AG04450 (cell line): Measurements from ENCODE around the gene FGF1. TPM values are rescaled to one million over a fixed set of nuclear protein-coding genes. Genes with fewer than 3 reads are reported as not detected.
A peak's percentile ranks its signal among the peaks of the same experiment; 100 is the strongest.

Experiments used
- CTCF ChIA-PET: fragments of 300-600, 350-600 bp; formaldehyde crosslinking; extraction: SDS; loops from one replicate; lab custom pipeline; 2022; ENCODE audit warnings: antibody characterized with exemption, inconsistent platforms; lab: Charles Lee
- POLR2A ChIA-PET: fragments of 350-600 bp; formaldehyde crosslinking; extraction: SDS; loops from one replicate; lab custom pipeline; 2021; ENCODE audit warnings: antibody characterized with exemption, inconsistent platforms; lab: Yijun Ruan, JAX
- DNase-seq: peaks from one replicate; pipeline ENCODE4 v3.0.0-alpha.2; 2011; ENCODE audit warnings: low read depth, low spot score
- H3K27ac ChIP-seq: one replicate; pipeline ENCODE4 v1.5.1; 2012; ENCODE audit warnings: low read depth, low read length, control low read depth
- H3K27me3 ChIP-seq: one replicate; pipeline ENCODE4 v1.6.0; 2012; ENCODE audit warnings: low read length; ENCODE audit not compliant: control insufficient read depth, insufficient read depth
- H3K4me3 ChIP-seq: 2 replicates; pipeline ENCODE4 v1.5.1; 2011; ENCODE audit warnings: mild to moderate bottlenecking, low read depth, low read length, control low read depth
- H3K9me3 ChIP-seq: 2 replicates; pipeline ENCODE4 v1.5.1; 2012; ENCODE audit warnings: low read length; ENCODE audit not compliant: control insufficient read depth, insufficient read depth
- CTCF ChIP-seq: IDR thresholded peaks from 2 replicates; pipeline ENCODE4 v1.5.1; 2011; ENCODE audit warnings: low read depth, low read length, control low read depth, inconsistent platforms
- polyA plus RNA-seq: library from polyadenylated mRNA; depleted of rRNA; stranded (reverse); fragments of >200 nt; gene quantifications from 2 replicates; pipeline ENCODE4 v1.2.3, GENCODE V29; 2011

FGF1 gene
- polyA plus RNA-seq, 1 experiment, result 5.9 TPM

DNA sequence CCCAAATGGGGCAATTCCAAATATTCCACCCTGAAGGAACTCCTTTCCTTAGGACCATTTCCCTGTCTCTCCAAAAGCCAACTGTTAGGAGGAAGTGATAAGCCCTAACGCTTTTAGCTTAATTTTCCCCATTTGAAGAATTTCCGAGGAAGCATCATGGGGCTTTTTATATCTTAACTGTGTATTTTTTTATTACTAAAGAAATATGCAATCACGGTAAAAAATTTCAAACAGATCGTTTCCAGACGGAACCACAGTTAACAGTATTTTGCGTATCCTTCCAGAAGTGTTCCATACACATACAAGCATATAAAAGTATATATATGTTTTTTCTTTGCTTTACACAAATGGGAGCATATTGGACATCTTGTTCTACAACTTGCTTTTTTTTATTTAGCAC lies 133.8 kb downstream of the FGF1 start:
- no peak overlapping the region for H3K27ac ChIP-seq
- H3K9me3 ChIP-seq, result no peaks in the 10 kb centered on the region
- TF ChIP-seq CTCF, result no peak
- ChIA-PET POLR2A (interaction anchor here (0.7 kb wide), 3 partner anchors 134 to 262 kb away, joined by 6 to 9 read pairs (median 6); partner anchors contain the start of gene FGF1), CTCF (interaction anchor here (0.7 to 5.5 kb wide), 3 partner anchors 104 to 401 kb away, joined by 4 to 91 read pairs (median 5); no protein-coding TSS in a partner anchor)
- no peak for DNase-seq
- no peak overlapping the region for H3K4me3 ChIP-seq
- no peaks in the 10 kb centered on the region for H3K27me3 ChIP-seq

DNA sequence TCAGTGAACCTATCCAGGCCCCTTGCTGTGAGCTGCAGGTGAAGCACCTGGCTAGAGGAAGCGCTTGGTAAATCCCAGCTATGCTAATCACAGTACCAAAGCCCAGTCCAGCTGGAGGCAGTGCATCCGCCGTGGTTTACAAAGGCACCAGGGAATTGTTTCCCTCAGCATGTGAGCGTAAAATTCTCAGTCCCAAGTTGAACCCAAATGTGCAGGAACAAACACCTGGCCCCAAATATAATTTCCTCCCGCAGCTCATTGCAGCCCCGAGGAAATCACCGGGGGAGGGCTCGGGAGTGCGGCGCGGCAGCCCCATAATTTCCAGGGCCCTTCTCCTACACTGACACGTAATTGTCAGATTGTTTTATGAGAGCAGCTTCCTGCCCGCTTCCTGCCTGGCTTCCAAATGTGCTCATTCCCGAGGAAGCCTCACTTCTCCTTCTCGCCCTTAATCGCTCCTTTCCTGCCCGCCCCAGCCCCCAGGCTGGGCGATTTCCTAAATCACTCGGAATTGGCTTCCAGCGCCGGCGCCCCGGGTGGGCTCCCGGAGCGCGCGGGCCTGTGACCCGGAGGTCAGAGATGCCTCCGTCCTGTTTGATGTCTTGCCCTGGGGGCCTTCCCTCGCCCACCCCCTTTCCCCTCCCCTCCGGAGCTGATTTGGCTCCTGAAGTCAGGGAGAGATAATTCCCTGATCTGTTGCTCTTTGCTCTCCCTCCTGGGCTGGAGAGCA lies 134.4 kb downstream of the FGF1 start:
- TF ChIP-seq CTCF, result no peak
- Histone ChIP-seq H3K9me3 (no peaks in the 10 kb centered on the region), H3K4me3 (peak overlapping the region; percentile 39), H3K27ac (no peak overlapping the region), H3K27me3 (no peaks in the 10 kb centered on the region)
- ChIA-PET POLR2A (no interaction called here), CTCF (interaction anchor here (0.6 to 5.5 kb wide), 6 partner anchors 59 to 406 kb away, joined by 3 to 91 read pairs (median 4); no protein-coding TSS in a partner anchor)
- no peak for DNase-seq

DNA sequence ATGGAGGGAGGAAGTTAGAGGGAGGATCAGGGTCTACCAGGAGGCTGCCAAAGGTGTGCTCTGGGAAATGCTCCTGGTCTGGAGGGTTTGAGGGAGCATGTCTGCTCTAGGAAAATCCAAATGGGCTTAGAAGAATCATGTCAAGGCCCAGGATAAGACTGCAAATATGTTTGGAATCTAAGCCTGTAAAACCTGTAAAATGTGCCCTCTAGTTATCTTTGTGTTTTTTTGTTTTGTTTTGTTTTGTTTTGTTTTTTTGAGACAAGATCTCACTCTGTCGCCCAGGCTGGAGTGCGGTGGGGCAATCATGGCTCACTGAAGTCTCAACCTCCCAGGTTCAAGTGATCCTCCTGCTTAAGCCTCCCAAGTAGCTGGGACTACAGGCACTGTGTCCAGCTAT lies 135.4 kb downstream of the FGF1 start:
- H3K27ac ChIP-seq, result no peak overlapping the region
- no peak for TF ChIP-seq CTCF

GRCh38 chr5:142549834-142550233 lies 136.1 kb downstream of the FGF1 start:
- ChIA-PET CTCF (interaction anchor here (0.7 to 5.5 kb wide), 27 partner anchors 9 to 574 kb away, joined by 3 to 91 read pairs (median 5); partner anchors contain the start of gene SPRY4), POLR2A (interaction anchor here (1.0 kb wide), 1 partner anchor 51 kb away, joined by 3 read pairs; no protein-coding TSS in a partner anchor)
- Histone ChIP-seq H3K27me3 (no peaks in the 10 kb centered on the region), H3K27ac (no peak overlapping the region), H3K4me3 (no peak overlapping the region), H3K9me3 (no peaks in the 10 kb centered on the region)
- DNase-seq, result no peak
- no peak for TF ChIP-seq CTCF

More for the DNA sequence above, 135.4 kb downstream of the FGF1 start:
- H3K9me3 ChIP-seq, result no peaks in the 10 kb centered on the region
- no peaks in the 10 kb centered on the region for H3K27me3 ChIP-seq
- ChIA-PET POLR2A (no interaction called here), CTCF (interaction anchor here (0.7 to 5.5 kb wide), 14 partner anchors 10 to 405 kb away, joined by 3 to 91 read pairs (median 7); no protein-coding TSS in a partner anchor)
- DNase-seq, result no peak
- no peak overlapping the region for H3K4me3 ChIP-seq
